GM12801 (cell line): ENCODE measurements around the gene SAXO2.

ENCODE experiments used
- TF ChIP-seq, protein P1 (sequence below): IDR thresholded peaks from one replicate; pipeline ENCODE4 v1.5.1; 2011; ENCODE audit warnings: control low read depth; ENCODE audit not compliant: insufficient read length; ENCODE audit errors: extremely low read depth

Gene SAXO2

GRCh38 chr15:82275410-82275809 lies 12.8 kb downstream of the SAXO2 start:
- TF ChIP-seq, protein P1, sequence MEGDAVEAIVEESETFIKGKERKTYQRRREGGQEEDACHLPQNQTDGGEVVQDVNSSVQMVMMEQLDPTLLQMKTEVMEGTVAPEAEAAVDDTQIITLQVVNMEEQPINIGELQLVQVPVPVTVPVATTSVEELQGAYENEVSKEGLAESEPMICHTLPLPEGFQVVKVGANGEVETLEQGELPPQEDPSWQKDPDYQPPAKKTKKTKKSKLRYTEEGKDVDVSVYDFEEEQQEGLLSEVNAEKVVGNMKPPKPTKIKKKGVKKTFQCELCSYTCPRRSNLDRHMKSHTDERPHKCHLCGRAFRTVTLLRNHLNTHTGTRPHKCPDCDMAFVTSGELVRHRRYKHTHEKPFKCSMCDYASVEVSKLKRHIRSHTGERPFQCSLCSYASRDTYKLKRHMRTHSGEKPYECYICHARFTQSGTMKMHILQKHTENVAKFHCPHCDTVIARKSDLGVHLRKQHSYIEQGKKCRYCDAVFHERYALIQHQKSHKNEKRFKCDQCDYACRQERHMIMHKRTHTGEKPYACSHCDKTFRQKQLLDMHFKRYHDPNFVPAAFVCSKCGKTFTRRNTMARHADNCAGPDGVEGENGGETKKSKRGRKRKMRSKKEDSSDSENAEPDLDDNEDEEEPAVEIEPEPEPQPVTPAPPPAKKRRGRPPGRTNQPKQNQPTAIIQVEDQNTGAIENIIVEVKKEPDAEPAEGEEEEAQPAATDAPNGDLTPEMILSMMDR, result no peak

- TF ChIP-seq, protein P1, result no peak
These were observed 29.7 kb downstream of the SAXO2 start for GRCh38 chr15:82292271-82292670.

- TF ChIP-seq, protein P1, result no peak
These were observed 31.6 kb downstream of the SAXO2 start for GRCh38 chr15:82294061-82294690.

DNA sequence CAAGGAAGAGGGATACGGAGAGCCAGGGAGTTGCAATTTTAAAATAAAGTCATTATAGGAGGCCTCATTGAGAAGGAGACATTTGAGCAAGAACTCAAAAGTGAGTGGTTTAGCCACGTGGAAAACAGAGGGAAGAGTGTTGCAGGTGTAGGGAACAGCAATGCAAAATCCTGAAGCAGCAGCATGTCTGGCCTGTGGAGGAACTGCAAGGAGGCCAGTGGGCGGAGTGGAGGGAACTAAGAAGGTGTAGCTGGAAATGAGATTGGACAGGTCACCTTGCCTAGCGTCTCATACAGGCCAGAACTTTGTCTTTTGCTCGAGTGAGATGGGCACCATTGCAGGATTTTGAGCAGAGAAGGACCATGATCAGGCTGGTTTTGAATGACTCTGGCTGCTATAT lies 34.9 kb downstream of the SAXO2 start:
- TF ChIP-seq, protein P1, result no peak

- TF ChIP-seq, protein P1, result no peak
These were observed 35.4 kb downstream of the SAXO2 start for GRCh38 chr15:82298032-82298431.

DNA sequence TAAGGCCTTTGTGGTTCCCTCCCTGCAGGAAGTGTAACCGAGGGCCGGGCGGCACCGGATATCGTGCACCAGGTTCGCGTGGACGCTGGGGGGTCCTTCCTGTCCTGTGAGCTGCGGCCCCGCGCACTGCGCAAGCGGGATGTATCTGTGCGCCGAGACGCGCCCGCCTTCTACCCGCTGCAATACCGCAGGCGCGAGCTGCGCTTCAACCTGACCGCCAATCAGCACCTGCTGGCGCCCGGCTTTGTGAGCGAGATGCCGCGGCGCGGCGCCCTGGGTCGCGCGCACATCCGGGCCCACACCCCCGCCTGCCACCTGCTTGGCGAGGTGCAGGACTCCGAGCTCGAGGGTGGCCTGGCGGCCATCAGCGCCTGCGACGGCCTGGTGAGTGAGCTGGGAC lies 35.9 kb downstream of the SAXO2 start:
- TF ChIP-seq, protein P1, result no peak

DNA sequence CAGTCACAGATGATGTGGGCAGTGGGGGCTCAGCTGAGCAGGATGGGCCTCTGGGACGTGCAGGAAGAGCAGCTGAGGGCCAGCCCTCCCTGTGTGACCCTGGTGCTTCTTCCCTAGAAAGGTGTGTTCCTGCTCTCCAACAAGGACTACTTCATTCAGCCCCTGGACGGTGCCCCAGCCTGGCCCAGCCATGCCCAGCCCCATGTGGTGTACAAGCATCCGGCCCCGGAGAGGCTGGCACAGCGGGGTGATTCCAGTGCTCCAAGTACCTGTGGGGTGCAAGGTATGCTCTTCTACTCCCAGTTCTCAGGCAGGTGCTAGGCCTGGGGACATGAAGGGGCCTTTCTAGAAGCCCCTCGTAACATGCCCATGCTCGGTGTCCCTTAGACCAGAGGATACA lies 38.3 kb downstream of the SAXO2 start:
- TF ChIP-seq, protein P1, result no peak
